HEK293 (cell line): Measurements from ENCODE around the gene HLA-DRB5.
"Not testable (repeated sequence)": the region's sequence is repeated elsewhere in the genome, so short reads cannot be mapped to it uniquely, and the experiment has no call there.

ENCODE experiments used
- CTCF ChIA-PET: fragments of 350-600 bp; formaldehyde crosslinking; extraction: SDS; loops from one replicate; lab custom pipeline; 2021; ENCODE audit warnings: antibody characterized with exemption; lab: Yijun Ruan, JAX
- POLR2A ChIA-PET: fragments of 300-600 bp; formaldehyde crosslinking; extraction: SDS; loops from one replicate; lab custom pipeline; 2020; ENCODE audit warnings: antibody characterized with exemption, inconsistent platforms; lab: Yijun Ruan, JAX
- H3K27ac ChIP-seq: fragments of 200-500 bp; sonication (Bioruptor generic); 2 replicates; pipeline ENCODE4 v1.5.1; 2014; ENCODE audit warnings: low read depth, low read length, control low read depth, inconsistent platforms; ENCODE audit errors: extremely low read depth
- H3K36me3 ChIP-seq, 2 experiments: fragments of 200-500 bp in 1 of 2; sonication (Bioruptor generic) in 1 of 2; 1 replicate in 1 of 2; 2 replicates in 1 of 2; pipeline ENCODE4 v1.5.1; 2014 to 2017; ENCODE audit warnings: inconsistent platforms in 2 of 2, low read length in 2 of 2; ENCODE audit not compliant: control insufficient read depth in 2 of 2, insufficient read depth in 1 of 2
- H3K4me1 ChIP-seq: fragments of 200-500 bp; sonication (Bioruptor generic); 2 replicates; pipeline ENCODE4 v1.5.1; 2014; ENCODE audit warnings: mild to moderate bottlenecking, low read length, inconsistent platforms; ENCODE audit not compliant: control insufficient read depth, insufficient read depth
- H3K4me3 ChIP-seq: 2 replicates; pipeline ENCODE4 v1.5.1; 2011; ENCODE audit warnings: low read depth, mild to moderate bottlenecking, control low read depth, low read length, moderate library complexity
- H3K9me3 ChIP-seq: fragments of 200-500 bp; sonication (Bioruptor generic); 2 replicates; pipeline ENCODE4 v1.5.1; 2014; ENCODE audit warnings: low read depth, low read length, inconsistent platforms; ENCODE audit not compliant: control insufficient read depth, insufficient read depth
- BCL11B ChIP-seq: fragments of 450-650 bp; formaldehyde crosslinking; IDR thresholded peaks from 2 replicates; pipeline ENCODE4 v1.5.1; 2016; ENCODE audit warnings: low read depth, missing biosample characterization, missing genetic modification characterization
- KLF17 ChIP-seq: fragments of 450-650 bp; formaldehyde crosslinking; IDR thresholded peaks from 2 replicates; pipeline ENCODE4 v1.5.1; 2016; ENCODE audit warnings: missing biosample characterization, missing genetic modification characterization
- MZF1 ChIP-seq: fragments of 450-650 bp; formaldehyde crosslinking; IDR thresholded peaks from 2 replicates; pipeline ENCODE4 v1.5.1; 2017; ENCODE audit warnings: missing biosample characterization, missing genetic modification characterization, borderline replicate concordance
- TCF7L2 ChIP-seq: IDR thresholded peaks from 2 replicates; pipeline ENCODE4 v1.6.1; 2011; ENCODE audit warnings: low read depth, mild to moderate bottlenecking, inconsistent platforms, low read length, moderate library complexity, borderline replicate concordance
- ZBTB48 ChIP-seq: fragments of 450-650 bp; formaldehyde crosslinking; IDR thresholded peaks from 2 replicates; pipeline ENCODE4 v1.5.1; 2016; ENCODE audit warnings: missing biosample characterization, missing genetic modification characterization
- ZBTB6 ChIP-seq: fragments of 450-650 bp; formaldehyde crosslinking; IDR thresholded peaks from 2 replicates; pipeline ENCODE4 v1.5.1; 2017; ENCODE audit warnings: missing biosample characterization, missing genetic modification characterization
- ZBTB8A ChIP-seq: fragments of 450-650 bp; formaldehyde crosslinking; IDR thresholded peaks from 2 replicates; pipeline ENCODE4 v1.5.1; 2016; ENCODE audit warnings: missing biosample characterization, missing genetic modification characterization
- ZFHX2 ChIP-seq: fragments of 450-650 bp; formaldehyde crosslinking; conservative IDR thresholded peaks from 2 replicates; pipeline ENCODE4 v1.5.1; 2016; ENCODE audit warnings: missing biosample characterization, missing genetic modification characterization
- ZNF146 ChIP-seq: fragments of 450-650 bp; formaldehyde crosslinking; IDR thresholded peaks from 2 replicates; pipeline ENCODE4 v1.5.1; 2016; ENCODE audit warnings: missing biosample characterization, missing genetic modification characterization
- ZNF221 ChIP-seq: fragments of 450-650 bp; formaldehyde crosslinking; IDR thresholded peaks from 2 replicates; pipeline ENCODE4 v1.5.1; 2017; ENCODE audit warnings: missing biosample characterization, missing genetic modification characterization, borderline replicate concordance
- ZNF239 ChIP-seq: fragments of 450-650 bp; formaldehyde crosslinking; IDR thresholded peaks from 2 replicates; pipeline ENCODE4 v1.5.1; 2016; ENCODE audit warnings: missing biosample characterization, missing genetic modification characterization
- ZNF248 ChIP-seq: fragments of 450-650 bp; formaldehyde crosslinking; IDR thresholded peaks from 2 replicates; pipeline ENCODE4 v1.5.1; 2017; ENCODE audit warnings: missing biosample characterization, missing genetic modification characterization
- ZNF280D ChIP-seq: fragments of 450-650 bp; formaldehyde crosslinking; IDR thresholded peaks from 2 replicates; pipeline ENCODE4 v1.5.1; 2016; ENCODE audit warnings: missing biosample characterization, missing genetic modification characterization
- ZNF302 ChIP-seq: fragments of 450-650 bp; formaldehyde crosslinking; IDR thresholded peaks from 2 replicates; pipeline ENCODE4 v1.5.1; 2016; ENCODE audit warnings: missing biosample characterization, missing genetic modification characterization, low read depth
- ZNF350 ChIP-seq: fragments of 450-650 bp; formaldehyde crosslinking; IDR thresholded peaks from 2 replicates; pipeline ENCODE4 v1.5.0; 2017; ENCODE audit warnings: missing biosample characterization, mild to moderate bottlenecking, missing genetic modification characterization
- ZNF501 ChIP-seq: fragments of 450-650 bp; formaldehyde crosslinking; IDR thresholded peaks from 2 replicates; pipeline ENCODE4 v1.5.1; 2016; ENCODE audit warnings: missing biosample characterization, missing genetic modification characterization
- ZNF585B ChIP-seq: fragments of 450-650 bp; formaldehyde crosslinking; IDR thresholded peaks from 2 replicates; pipeline ENCODE4 v1.5.1; 2016; ENCODE audit warnings: missing biosample characterization, missing genetic modification characterization
- ZNF747 ChIP-seq: fragments of 450-650 bp; formaldehyde crosslinking; IDR thresholded peaks from 2 replicates; pipeline ENCODE4 v1.5.1; 2016; ENCODE audit warnings: missing biosample characterization, missing genetic modification characterization
- ZSCAN23 ChIP-seq: fragments of 450-650 bp; formaldehyde crosslinking; IDR thresholded peaks from 2 replicates; pipeline ENCODE4 v1.5.1; 2016; ENCODE audit warnings: missing biosample characterization, missing genetic modification characterization
- ZXDB ChIP-seq: fragments of 450-650 bp; formaldehyde crosslinking; IDR thresholded peaks from 2 replicates; pipeline ENCODE4 v1.5.1; 2016; ENCODE audit warnings: missing biosample characterization, missing genetic modification characterization

The HLA-DRB5 gene

DNA sequence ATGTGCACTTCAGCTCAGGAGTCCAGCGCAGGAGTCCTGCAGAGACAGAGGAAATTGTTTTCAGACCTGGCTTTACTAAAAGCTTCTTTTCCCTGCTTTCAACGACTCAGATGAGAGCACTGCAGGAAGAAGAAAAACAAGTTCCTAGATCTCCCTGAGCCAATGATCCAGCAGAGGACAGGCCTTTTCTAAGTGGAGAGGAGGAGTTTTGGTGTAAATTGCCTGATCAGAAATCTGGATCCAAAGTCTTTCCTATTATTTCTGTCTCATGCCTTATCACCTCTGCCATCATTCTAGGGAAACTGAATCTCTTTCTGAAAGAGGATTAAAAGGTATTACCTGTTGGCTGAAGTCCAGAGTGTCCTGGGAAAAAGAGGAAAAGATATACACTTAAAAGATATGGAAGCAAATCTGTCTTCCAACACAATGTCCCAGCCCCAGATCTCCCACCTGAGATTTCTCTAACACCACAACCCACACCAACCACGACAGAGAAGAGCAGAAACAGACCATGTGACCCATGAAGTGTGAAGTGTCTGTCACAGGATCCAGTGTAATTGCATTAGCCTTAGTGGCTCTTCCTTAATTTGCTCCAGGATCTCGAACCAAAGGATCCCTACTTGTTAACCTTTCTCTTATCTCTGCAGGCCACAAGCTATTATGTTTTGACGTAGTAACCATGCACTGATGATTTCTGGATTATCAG, 23.1 kb upstream of the HLA-DRB5 start (continued):
- TF ChIP-seq ZNF280D (tag by site-specific recombination) (no peak), ZBTB48 (tag by site-specific recombination) (no peak)

GRCh38 chr6:32551410-32551809, 21.3 kb upstream of the HLA-DRB5 start:
- Histone ChIP-seq H3K36me3 (no peaks in the 10 kb centered on the region), H3K27ac (no peak overlapping the region), H3K9me3 (no peaks in the 10 kb centered on the region), H3K4me3 (no peak overlapping the region), H3K4me1 (no peaks in the 10 kb centered on the region)
- ChIA-PET CTCF (no interaction called here), POLR2A (no interaction called here)
- TF ChIP-seq ZNF350 (no peak), BCL11B (tag by site-specific recombination) (no peak), ZNF239 (tag by site-specific recombination) (no peak), ZNF248 (tag by site-specific recombination) (no peak), ZSCAN23 (tag by site-specific recombination) (no peak), ZNF585B (tag by site-specific recombination) (no peak), TCF7L2 (no peak), ZNF501 (tag by site-specific recombination) (no peak), ZNF747 (tag by site-specific recombination) (no peak), ZBTB8A (tag by site-specific recombination) (no peak), KLF17 (tag by site-specific recombination) (no peak)

GRCh38 chr6:32539839-32540238, 9.8 kb upstream of the HLA-DRB5 start:
- Histone ChIP-seq H3K27ac (no peak overlapping the region), H3K4me3 (no peak overlapping the region), H3K9me3 (no peaks in the 10 kb centered on the region), H3K36me3 (no peaks in the 10 kb centered on the region), H3K4me1 (no peaks in the 10 kb centered on the region)
- CTCF ChIA-PET, result interaction anchor here (0.6 to 1.7 kb wide), 4 partner anchors 107 to 1708 kb away, joined by 3 to 7 read pairs (median 4); no protein-coding TSS in a partner anchor
- no peak for TF ChIP-seq ZBTB6 (tag by site-specific recombination)
- TF ChIP-seq ZNF239 (tag by site-specific recombination), result no peak
- no peak for TF ChIP-seq ZNF146 (tag by site-specific recombination)
- no peak for TF ChIP-seq ZXDB (tag by site-specific recombination)
- no peak for TF ChIP-seq ZNF221 (tag by site-specific recombination)
- no peak for TF ChIP-seq ZFHX2 (tag by site-specific recombination)
- no peak for TF ChIP-seq ZNF302 (tag by site-specific recombination)
- TF ChIP-seq MZF1 (tag by site-specific recombination), result no peak
- POLR2A ChIA-PET, result no interaction called here

DNA sequence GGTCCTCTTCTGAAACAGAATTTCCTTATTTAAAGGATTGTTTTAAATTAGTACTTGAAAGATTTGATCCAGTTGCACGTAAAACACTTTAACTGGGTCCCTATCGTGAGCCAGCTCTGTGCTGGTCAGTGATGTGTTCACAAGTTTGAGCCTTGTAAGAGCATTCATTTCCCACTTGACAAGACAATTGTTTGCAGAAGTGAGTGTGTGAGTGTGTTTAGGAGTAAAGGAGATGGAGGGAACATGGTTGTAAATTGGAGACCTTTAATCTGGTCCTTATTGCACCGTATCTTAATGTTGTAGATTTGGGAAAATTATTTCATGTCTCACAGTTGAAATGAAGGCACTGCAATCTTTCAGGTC, 325 bp upstream of the HLA-DRB5 start:
- H3K36me3 ChIP-seq, H3K4me1 ChIP-seq, H3K27ac ChIP-seq, H3K4me3 ChIP-seq, POLR2A ChIA-PET, H3K9me3 ChIP-seq: not testable (repeated sequence)
- CTCF ChIA-PET, result interaction anchor here (0.6 kb wide), 1 partner anchor 33 kb away, joined by 3 read pairs; no protein-coding TSS in a partner anchor
